ENCODE data around the gene RASL10A.
A peak's percentile ranks its signal among the peaks of the same experiment; 100 is the strongest.

The RASL10A gene

GRCh38 chr22:29266564-29267461 is 48.7 kb downstream of the RASL10A start:
- DNase-seq, result peak; percentile 24

- no peak for DNase-seq
These were observed 49.6 kb downstream of the RASL10A start for GRCh38 chr22:29265929-29266328.

- no peak for DNase-seq
These were observed 50.2 kb downstream of the RASL10A start for GRCh38 chr22:29265305-29265704.

- no peak for DNase-seq
These were observed 51.7 kb downstream of the RASL10A start for GRCh38 chr22:29263791-29264276.

Data from NCI-H2171 treated with DMSO at 0.1 percent for 48 hours (cell line).